Fibroblast of mammary gland (primary cell): Measurements from ENCODE around the gene MEMO1.
"Not testable (repeated sequence)": the region's sequence is repeated elsewhere in the genome, so short reads cannot be mapped to it uniquely, and the experiment has no call there.

ENCODE experiments used
- DNase-seq: peaks from one replicate; pipeline ENCODE4 v3.0.0-alpha.2; 2010; ENCODE audit warnings: low read depth
- H3K4me3 ChIP-seq: 2 replicates; pipeline ENCODE4 v1.5.1; 2011; ENCODE audit warnings: low read depth, mild to moderate bottlenecking, low read length, moderate library complexity; ENCODE audit not compliant: control insufficient read depth
- TF ChIP-seq, protein P1 (sequence below): conservative IDR thresholded peaks from 2 replicates; pipeline ENCODE4 v1.5.1; 2011; ENCODE audit warnings: low read depth, low read length, inconsistent platforms; ENCODE audit not compliant: control insufficient read depth, insufficient read depth

MEMO1 gene

DNA sequence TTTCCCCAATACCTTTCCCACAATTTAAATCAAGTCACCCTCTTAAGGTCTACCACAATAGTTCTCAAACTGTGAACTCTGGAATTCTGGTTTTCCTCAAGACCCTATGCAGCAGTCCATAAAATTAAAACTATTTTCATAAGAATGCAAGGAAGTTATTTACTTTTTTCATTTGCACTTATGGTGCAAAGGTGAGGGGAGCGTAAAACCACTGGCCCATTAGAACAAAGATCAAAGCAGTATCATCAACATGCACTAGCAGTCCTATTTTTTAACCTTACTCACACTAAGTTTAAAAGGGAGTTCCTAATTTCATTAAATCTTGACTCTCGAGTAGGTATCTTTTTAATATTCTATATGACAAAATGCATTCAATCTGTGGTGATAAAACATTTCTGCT lies 85.3 kb downstream of the MEMO1 start:
- no peak for DNase-seq

DNA sequence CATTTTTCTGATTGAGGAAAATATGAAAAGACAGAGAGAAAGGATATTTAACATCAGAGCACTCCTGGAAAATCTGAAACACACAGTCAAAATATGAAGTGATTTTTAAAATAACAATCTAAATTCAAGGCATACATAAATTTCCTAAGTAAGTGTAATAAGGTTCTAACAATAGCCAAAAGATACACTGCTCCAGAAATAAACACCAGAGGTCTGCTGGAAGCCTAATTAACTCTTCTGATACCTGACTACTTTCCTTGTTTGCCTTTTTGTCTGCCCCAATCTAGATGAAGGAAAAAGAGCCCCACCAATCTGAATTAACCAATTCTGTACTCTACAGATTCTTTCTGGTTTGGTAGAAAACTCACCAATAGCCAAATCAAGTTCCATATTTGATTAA lies 87.1 kb downstream of the MEMO1 start:
- no peak overlapping the region for H3K4me3 ChIP-seq
- DNase-seq, result no peak
- TF ChIP-seq, protein P1, sequence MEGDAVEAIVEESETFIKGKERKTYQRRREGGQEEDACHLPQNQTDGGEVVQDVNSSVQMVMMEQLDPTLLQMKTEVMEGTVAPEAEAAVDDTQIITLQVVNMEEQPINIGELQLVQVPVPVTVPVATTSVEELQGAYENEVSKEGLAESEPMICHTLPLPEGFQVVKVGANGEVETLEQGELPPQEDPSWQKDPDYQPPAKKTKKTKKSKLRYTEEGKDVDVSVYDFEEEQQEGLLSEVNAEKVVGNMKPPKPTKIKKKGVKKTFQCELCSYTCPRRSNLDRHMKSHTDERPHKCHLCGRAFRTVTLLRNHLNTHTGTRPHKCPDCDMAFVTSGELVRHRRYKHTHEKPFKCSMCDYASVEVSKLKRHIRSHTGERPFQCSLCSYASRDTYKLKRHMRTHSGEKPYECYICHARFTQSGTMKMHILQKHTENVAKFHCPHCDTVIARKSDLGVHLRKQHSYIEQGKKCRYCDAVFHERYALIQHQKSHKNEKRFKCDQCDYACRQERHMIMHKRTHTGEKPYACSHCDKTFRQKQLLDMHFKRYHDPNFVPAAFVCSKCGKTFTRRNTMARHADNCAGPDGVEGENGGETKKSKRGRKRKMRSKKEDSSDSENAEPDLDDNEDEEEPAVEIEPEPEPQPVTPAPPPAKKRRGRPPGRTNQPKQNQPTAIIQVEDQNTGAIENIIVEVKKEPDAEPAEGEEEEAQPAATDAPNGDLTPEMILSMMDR, result no peak

More for the DNA sequence above, 85.3 kb downstream of the MEMO1 start:
- TF ChIP-seq, protein P1, result no peak
- H3K4me3 ChIP-seq, result no peak overlapping the region

DNA sequence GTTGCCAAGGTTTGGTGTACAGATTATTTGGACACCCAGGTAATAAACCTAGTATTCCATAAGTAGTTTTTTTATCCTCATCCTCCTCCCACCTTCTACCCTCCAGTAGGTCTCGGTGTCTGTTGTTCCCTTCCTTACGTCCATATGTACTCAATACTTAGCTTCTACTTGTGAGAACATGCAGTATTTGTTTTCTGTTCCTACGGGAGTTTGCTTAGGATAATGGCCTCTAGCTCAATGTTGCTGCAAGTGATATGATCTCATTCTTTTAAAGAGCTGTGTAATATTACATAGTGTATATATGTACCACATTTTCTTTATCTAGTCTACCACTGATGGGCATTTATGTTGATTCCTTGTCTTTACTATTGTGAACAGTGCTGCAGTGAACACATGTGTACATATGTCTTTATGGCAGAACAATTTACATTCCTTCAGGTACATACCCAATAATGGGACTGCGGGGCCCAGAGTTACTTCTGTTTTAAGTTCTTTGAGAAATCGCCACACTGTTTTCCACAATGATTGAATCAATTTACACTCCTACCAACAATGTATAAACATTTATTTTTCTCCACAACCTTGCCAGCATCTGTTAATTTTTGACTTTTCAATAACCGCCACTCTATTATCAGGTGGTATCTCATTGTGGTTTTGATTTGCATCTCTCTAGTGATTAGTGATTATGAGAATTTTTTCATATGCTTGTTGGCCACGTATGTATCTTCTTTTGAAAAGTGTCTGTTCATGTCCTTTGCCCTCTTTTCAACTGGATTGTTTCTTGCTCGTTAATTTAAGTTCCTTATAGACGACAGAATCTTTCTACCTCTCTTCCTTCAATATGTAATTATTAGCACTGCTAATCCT lies 88.0 kb downstream of the MEMO1 start:
- TF ChIP-seq, protein P1, result no peak
- DNase-seq, result no peak

DNA sequence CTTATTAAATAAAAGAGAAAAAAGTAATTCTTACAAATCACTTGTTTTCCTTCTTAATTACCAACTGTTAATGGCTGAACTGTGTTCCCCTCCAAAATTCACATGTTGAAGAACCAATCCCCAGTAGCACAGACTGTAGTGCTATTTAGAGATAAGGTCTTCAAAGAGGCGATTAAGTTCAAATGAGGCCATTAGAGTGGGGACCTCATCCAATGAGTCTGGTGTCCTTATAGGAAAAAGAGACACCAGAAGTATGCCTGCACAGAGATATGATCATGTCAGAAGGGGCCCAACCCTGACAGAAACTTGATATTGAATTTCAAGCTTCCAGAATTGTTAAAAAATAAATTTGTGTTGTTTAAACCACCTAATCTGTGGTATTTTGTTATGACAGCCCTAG lies 89.8 kb downstream of the MEMO1 start:
- H3K4me3 ChIP-seq, result no peak overlapping the region
- DNase-seq, result no peak
- TF ChIP-seq, protein P1, result no peak

More for the DNA sequence above, 88.0 kb downstream of the MEMO1 start:
- no peak overlapping the region for H3K4me3 ChIP-seq

DNA sequence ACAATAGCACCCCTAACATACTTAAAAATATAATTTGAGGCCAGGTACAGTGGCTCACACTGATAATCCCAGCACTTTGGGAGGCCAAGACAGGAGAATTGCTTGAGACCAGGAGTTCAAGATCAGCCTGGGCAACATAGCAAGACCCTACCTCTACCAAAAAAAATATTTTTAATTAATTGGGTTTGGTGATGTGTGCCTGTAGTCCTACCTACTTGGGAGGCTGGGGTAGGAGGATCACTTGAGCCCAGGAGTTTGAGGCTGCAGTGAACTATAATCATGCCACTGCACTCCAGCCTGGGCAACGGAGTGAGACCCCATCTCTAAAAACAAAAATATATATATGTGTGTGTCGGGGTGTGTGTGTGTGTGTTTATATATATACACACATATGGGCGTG lies 91.3 kb downstream of the MEMO1 start:
- H3K4me3 ChIP-seq, result no peak overlapping the region
- TF ChIP-seq, protein P1, result no peak
- no peak for DNase-seq

DNA sequence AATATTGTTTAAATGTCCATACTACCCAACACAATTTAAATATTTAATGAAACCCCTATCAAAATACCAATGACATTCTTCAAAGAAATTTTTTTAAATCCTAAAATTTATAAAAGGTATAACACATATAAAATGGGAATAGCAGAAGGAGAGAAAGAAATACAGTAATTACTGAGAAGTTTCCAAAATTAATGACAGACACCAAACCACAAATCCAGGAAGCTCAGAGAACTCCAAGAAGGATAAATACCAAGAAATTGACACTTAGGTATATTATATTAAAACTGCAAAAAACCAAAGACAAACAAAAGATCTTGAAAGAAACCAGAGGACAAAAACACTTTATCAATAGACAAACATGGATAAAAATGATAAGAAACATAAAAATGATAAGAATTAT lies 101.1 kb downstream of the MEMO1 start:
- DNase-seq, result no peak
- no peak overlapping the region for H3K4me3 ChIP-seq
- TF ChIP-seq, protein P1, result no peak

DNA sequence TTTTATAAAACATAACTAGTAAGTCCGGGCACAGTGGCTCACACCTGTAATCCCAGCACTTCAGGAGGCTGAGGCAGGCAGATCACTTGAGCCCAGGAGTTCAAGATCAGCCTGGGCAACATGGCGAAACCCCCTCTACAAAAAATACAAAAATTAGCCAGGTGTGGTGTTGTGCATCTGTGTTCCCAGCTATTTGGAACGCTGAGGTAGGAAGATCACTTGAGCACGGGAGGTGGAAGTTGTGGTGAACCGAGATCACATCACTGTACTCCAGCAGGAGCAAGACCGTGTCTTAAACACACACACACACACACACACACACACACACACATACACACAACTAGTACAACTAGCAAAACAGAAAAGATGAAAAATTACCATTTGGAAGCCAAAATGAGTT lies 103.3 kb downstream of the MEMO1 start:
- H3K4me3 ChIP-seq, DNase-seq: not testable (repeated sequence)
